ENCODE results near the gene ABCG1. TPM values are rescaled to one million over a fixed set of nuclear protein-coding genes. Genes with fewer than 3 reads are reported as not detected.

ABCG1 gene
- polyA plus RNA-seq, 3 donors: 3.4 to 11.2 (median 10.9) TPM

GRCh38 chr21:42343556-42343955 is 124.6 kb downstream of the ABCG1 start:
- 86 to 93% (median 90%) methylated on average over 6 of the region's 6 CpGs for WGBS, 3 donors
- H3K27ac ChIP-seq (ENCODE audit: low read depth, low read length): no peak overlapping the region

- 86 to 91% (median 87%) methylated on average over 11 of the region's 11 CpGs for WGBS, 3 donors
- H3K27ac ChIP-seq (ENCODE audit: low read depth, low read length): no peak overlapping the region
Observed at GRCh38 chr21:42343963-42344510, 125.1 kb downstream of the ABCG1 start.

GRCh38 chr21:42344631-42345030 is 125.7 kb downstream of the ABCG1 start:
- no peak overlapping the region for H3K27ac ChIP-seq (ENCODE audit: low read depth, low read length)
- 70 to 85% (median 74%) methylated on average over 4 of the region's 4 CpGs for WGBS, 3 donors

- H3K27ac ChIP-seq (ENCODE audit: low read depth, low read length): no peak overlapping the region
- 91 to 93% (median 92%) methylated on average over 9 of the region's 9 CpGs for WGBS, 3 donors
Observed at GRCh38 chr21:42346441-42346840, 127.5 kb downstream of the ABCG1 start.

Other genes starting within 250 kb of the ABCG1 start
- gene ZBTB21, start 208.8 kb upstream of the ABCG1 start, polyA plus RNA-seq: 10 to 100 TPM in 1 of 3 donors, 1 to 10 TPM in 2; 1.9 to 11.0 (median 8.4) TPM
- gene UMODL1, start 147.8 kb upstream of the ABCG1 start, polyA plus RNA-seq: not detected
- gene TFF3, start 96.3 kb downstream of the ABCG1 start, polyA plus RNA-seq: 10 to 100 TPM in 2 of 3 donors, 1 to 10 TPM in 1; 4.1 to 99.3 (median 21.7) TPM
- gene TFF2, start 131.9 kb downstream of the ABCG1 start, polyA plus RNA-seq: 100 to 1,000 TPM in 1 of 3 donors, 10 to 100 TPM in 1, under 1 TPM in 1; 0.94 to 505 (median 36.8) TPM
- 100 to 1,000 TPM in 1 of 3 donors, 10 to 100 TPM in 1, 1 to 10 TPM in 1; 2.9 to 931 (median 66.4) TPM for gene TFF1, start 147.4 kb downstream of the ABCG1 start, polyA plus RNA-seq
- 1 to 10 TPM in 1 of 3 donors, under 1 TPM in 2; 0.45 to 2.0 (median 0.59) TPM for gene TMPRSS3, start 176.9 kb downstream of the ABCG1 start, polyA plus RNA-seq
- gene UBASH3A, start 184.8 kb downstream of the ABCG1 start, polyA plus RNA-seq: under 1 TPM in 2 of 3 donors, not detected in 1; 0.14 to 0.56 TPM